Endothelial cell of umbilical vein (primary cell): ENCODE data around the gene C7orf33. TPM values are rescaled to one million over a fixed set of nuclear protein-coding genes. Genes with fewer than 3 reads are reported as not detected.

Source experiments
- BruUV-seq: library from RNA; stranded (reverse); fragments of 400-500 nt; replicated peaks from 2 replicates; lab custom pipeline; 2021; lab: Mats Ljungman, UMichigan
- CTCF ChIA-PET: fragments of 300-600, 350-600 bp; sonication (Branson Sonifier 250); formaldehyde crosslinking; loops from one replicate; lab custom pipeline; 2021; ENCODE audit warnings: antibody characterized with exemption, inconsistent platforms; lab: Charles Lee
- POLR2A ChIA-PET: fragments of 300-600, 350-600 bp; sonication (Branson Sonifier 250); formaldehyde crosslinking; loops from one replicate; lab custom pipeline; 2021; ENCODE audit warnings: antibody characterized with exemption, inconsistent platforms; lab: Charles Lee
- DNase-seq: peaks from one replicate; pipeline ENCODE4 v3.0.0-alpha.2; 2011; ENCODE audit warnings: low read depth, low spot score
- FAIRE-seq: peaks from 2 replicates; lab custom pipeline; 2011; peaks lifted over from hg19 to GRCh38; lab: Jason Lieb, UNC
- H2AFZ ChIP-seq: 2 replicates; pipeline ENCODE4 v1.6.0; 2012; ENCODE audit warnings: low read depth, low read length, control low read depth, inconsistent platforms
- H3K27ac ChIP-seq: 2 replicates; pipeline ENCODE4 v1.5.1; 2011; ENCODE audit warnings: low read depth, mild to moderate bottlenecking, control low read depth, low read length, moderate library complexity; ENCODE audit not compliant: insufficient read depth
- H3K27me3 ChIP-seq, 2 experiments: 2 replicates each; pipeline versions ENCODE4 v1.6.0 to v1.6.1; 2011; ENCODE audit warnings: low read length in 2 of 2, mixed read lengths in 1 of 2; ENCODE audit not compliant: control insufficient read depth in 2 of 2, insufficient read depth in 2 of 2
- H3K36me3 ChIP-seq, 2 experiments: 2 replicates in 1 of 2; 3 replicates in 1 of 2; pipeline ENCODE4 v1.5.1; 2011; ENCODE audit warnings: low read length in 2 of 2, mild to moderate bottlenecking in 1 of 2, moderate library complexity in 1 of 2; ENCODE audit not compliant: control insufficient read depth in 2 of 2, insufficient read depth in 2 of 2; ENCODE audit errors: extremely low read depth in 1 of 2
- H3K4me1 ChIP-seq: 3 replicates; pipeline ENCODE4 v1.5.1; 2011; ENCODE audit warnings: mild to moderate bottlenecking, low read length; ENCODE audit not compliant: control insufficient read depth, insufficient read depth; ENCODE audit errors: extremely low read depth
- H3K4me2 ChIP-seq: 2 replicates; pipeline ENCODE4 v1.6.1; 2011; ENCODE audit warnings: low read length, control low read depth, mixed read lengths; ENCODE audit not compliant: insufficient read depth
- H3K4me3 ChIP-seq, 3 experiments: fragments of 200-600 bp in 1 of 3; sonication (generic), shearing (Covaris generic) in 1 of 3; replicated peaks in 1 of 3; 2 replicates each; pipeline ENCODE4 v1.5.1; 2011 to 2016; ENCODE audit warnings: control low read depth in 3 of 3, low read length in 3 of 3, mild to moderate bottlenecking in 2 of 3, inconsistent platforms in 1 of 3, low read depth in 1 of 3, moderate library complexity in 1 of 3; ENCODE audit not compliant: insufficient read depth in 1 of 3
- H3K79me2 ChIP-seq: 2 replicates; pipeline ENCODE4 v1.6.0; 2012; ENCODE audit warnings: low read length, inconsistent platforms; ENCODE audit not compliant: control insufficient read depth, insufficient read depth
- H3K9ac ChIP-seq: replicated peaks from 2 replicates; pipeline ENCODE3; 2011; ENCODE audit warnings: low read length, control low read depth; ENCODE audit not compliant: insufficient read depth; ENCODE audit errors: extremely low read depth
- H3K9me1 ChIP-seq: replicated peaks from 3 replicates; pipeline ENCODE4 v1.6.0; 2011; ENCODE audit warnings: mild to moderate bottlenecking, low read length; ENCODE audit not compliant: control insufficient read depth, insufficient read depth; ENCODE audit errors: extremely low read depth
- H3K9me3 ChIP-seq: replicated peaks from 2 replicates; pipeline ENCODE4 v1.5.1; 2012; ENCODE audit warnings: low read length, inconsistent platforms; ENCODE audit not compliant: control insufficient read depth, insufficient read depth
- H4K20me1 ChIP-seq: replicated peaks from 2 replicates; pipeline ENCODE3; 2011; ENCODE audit warnings: mild to moderate bottlenecking, low read length; ENCODE audit not compliant: control insufficient read depth, insufficient read depth; ENCODE audit errors: extremely low read depth
- CTCF ChIP-seq, 2 donors: IDR thresholded peaks; 1 replicate in 1 of 2; 2 replicates in 1 of 2; pipeline ENCODE4 v1.5.1; 2011; ENCODE audit warnings: low read length in 2 of 2, mild to moderate bottlenecking in 2 of 2, moderate library complexity in 2 of 2, control low read depth in 1 of 2, inconsistent platforms in 1 of 2, low read depth in 1 of 2; ENCODE audit not compliant: insufficient read depth in 1 of 2; ENCODE audit errors: extremely low read depth in 1 of 2
- EZH2 ChIP-seq: IDR thresholded peaks from 2 replicates; pipeline ENCODE4 v1.6.1; 2012; ENCODE audit warnings: borderline replicate concordance, low read depth, mild to moderate bottlenecking, moderate library complexity, low read length, inconsistent platforms; ENCODE audit not compliant: severe bottlenecking
- FOS ChIP-seq: IDR thresholded peaks from 2 replicates; pipeline ENCODE4 v1.6.1; 2011; ENCODE audit warnings: mild to moderate bottlenecking, low read length, moderate library complexity, borderline replicate concordance; ENCODE audit not compliant: insufficient read depth
- GATA2 ChIP-seq: IDR thresholded peaks from 2 replicates; pipeline ENCODE4 v1.7.0; 2011; ENCODE audit warnings: low read depth, mild to moderate bottlenecking, moderate library complexity, mixed read lengths, low read length; ENCODE audit not compliant: insufficient read length, insufficient read depth
- JUN ChIP-seq: IDR thresholded peaks from 2 replicates; pipeline ENCODE4 v1.6.1; 2011; ENCODE audit warnings: borderline replicate concordance, low read depth; ENCODE audit not compliant: insufficient read length, insufficient read depth
- MAX ChIP-seq: IDR thresholded peaks from 2 replicates; pipeline ENCODE4 v1.6.1; 2011; ENCODE audit not compliant: insufficient read depth, insufficient read length
- MYC ChIP-seq: IDR thresholded peaks from one replicate; pipeline ENCODE4 v1.6.1; 2011; ENCODE audit warnings: mild to moderate bottlenecking, low read depth, low read length
- POLR2A ChIP-seq: IDR thresholded peaks from 2 replicates; pipeline ENCODE4 v1.6.1; 2012; ENCODE audit warnings: low read depth, mild to moderate bottlenecking, control low read depth, low read length
- POLR2AphosphoS5 ChIP-seq: IDR thresholded peaks from 2 replicates; pipeline ENCODE4 v1.6.1; 2012; ENCODE audit warnings: low read depth, mild to moderate bottlenecking, control low read depth, low read length, moderate library complexity; ENCODE audit not compliant: insufficient read depth
- dilution Hi-C: fragments of 300-500 bp; cut with MboI; formaldehyde crosslinking; loops from one replicate; pipeline ENCODE4 v1.15.0; 2019; ENCODE audit warnings: low sequenced_read_pairs; ENCODE audit not compliant: extremely low pct_ligation_motif_present
- intact Hi-C: fragments of 100-400 bp; cut with micrococcal nuclease; formaldehyde crosslinking; loops from one replicate; pipeline ENCODE4 v1.10.0; 2022
- polyA plus RNA-seq, 4 experiments: library from polyadenylated mRNA; depleted of rRNA in 3 of 4; stranded (reverse) in 3 of 4; unstranded in 1 of 4; fragments of >200 nt; gene quantifications; 2 replicates each; pipeline versions ENCODE4 v1.2.1 to v1.2.3, GENCODE V29; 2011 to 2012; ENCODE audit warnings: missing spikeins in 1 of 4
- total RNA-seq: library from RNA; stranded (reverse); gene quantifications from 2 replicates; pipeline ENCODE4 v1.2.3, GENCODE V29; 2021

C7orf33 gene
- total and polyA plus RNA-seq, 2 donors (not counting 3 experiments of a cell fraction or from before 2014, with no cell fraction given): not detected

- H2AFZ ChIP-seq: no peak overlapping the region
- H3K9me1 ChIP-seq: no peaks in the 10 kb centered on the region
- TF ChIP-seq CTCF (IDR thresholded peaks at IDR 0.05; ENCODE audit: extremely low read depth in 1 of 2, insufficient read depth in 1 of 2, low read depth in 1 of 2, low read length in 2 of 2) (no peak), MYC (no peak), POLR2AphosphoS5 (no peak), GATA2 (no peak), POLR2A (no peak), EZH2 (no peak), JUN (no peak), MAX (no peak), FOS (no peak)
- H3K4me3 ChIP-seq: no peak overlapping the region
- H4K20me1 ChIP-seq: no peaks in the 10 kb centered on the region
- dilution Hi-C loops: no loop called here
- POLR2A ChIA-PET: no interaction called here
- DNase-seq: no peak
- intact Hi-C loops: no loop called here
- H3K9me3 ChIP-seq: no peaks in the 10 kb centered on the region
- no peak overlapping the region for H3K4me2 ChIP-seq
- CTCF ChIA-PET: no interaction called here
- H3K27ac ChIP-seq: no peak overlapping the region
- H3K36me3 ChIP-seq: no peaks in the 10 kb centered on the region
- H3K9ac ChIP-seq: no peak overlapping the region
- H3K27me3 ChIP-seq: no peaks in the 10 kb centered on the region
- H3K79me2 ChIP-seq: no peaks in the 10 kb centered on the region
- BruUV-seq: no TSS peak
- FAIRE-seq: no peak
- H3K4me1 ChIP-seq: no peaks in the 10 kb centered on the region
These were observed 36.6 kb upstream of the C7orf33 start for GRCh38 chr7:148553979-148554378.
